ENCODE measurements around the gene IYD. TPM values are rescaled to one million over a fixed set of nuclear protein-coding genes. Genes with fewer than 3 reads are reported as not detected.

Gene IYD
- total RNA-seq, 4 donors from 2014 or later, result 0.83 to 57.0 (median 36.8) TPM

GRCh38 chr6:150406948-150407347, 38.1 kb downstream of the IYD start:
- Histone ChIP-seq H3K9me3 (peaks cover 0 to 6% (median 0%) of the 10 kb centered on the region in 4 donors), H3K27ac (no peak overlapping the region), H3K4me3 (no peak overlapping the region), H3K4me1 (peaks cover 0 to 20% (median 1%) of the 10 kb centered on the region in 4 donors), H3K36me3 (no peaks in the 10 kb centered on the region), H3K27me3 (no peaks in the 10 kb centered on the region)
- no peak for TF ChIP-seq POLR2A (IDR thresholded peaks at IDR 0.05)
- TF ChIP-seq CTCF (IDR thresholded peaks at IDR 0.05), result no peak
- DNase-seq, result no peak

- H3K27ac ChIP-seq, result no peak overlapping the region
Observed at GRCh38 chr6:150408842-150409241, 40.0 kb downstream of the IYD start.

GRCh38 chr6:150409576-150410066, 40.8 kb downstream of the IYD start:
- Histone ChIP-seq H3K36me3 (no peaks in the 10 kb centered on the region), H3K4me3 (no peak overlapping the region), H3K27me3 (no peaks in the 10 kb centered on the region), H3K9me3 (peaks cover 0 to 6% (median 0%) of the 10 kb centered on the region in 4 donors), H3K27ac (no peak overlapping the region), H3K4me1 (peaks cover 0 to 20% (median 1%) of the 10 kb centered on the region in 4 donors)
- TF ChIP-seq CTCF (IDR thresholded peaks at IDR 0.05), result no peak
- peak in 2 of 3 donors; percentile 77 to 80 for DNase-seq

More at GRCh38 chr6:150408842-150409241, 40.0 kb downstream of the IYD start:
- Histone ChIP-seq H3K36me3 (no peaks in the 10 kb centered on the region), H3K27me3 (no peaks in the 10 kb centered on the region), H3K9me3 (peaks cover 0 to 6% (median 0%) of the 10 kb centered on the region in 4 donors), H3K4me3 (no peak overlapping the region), H3K4me1 (peaks cover 0 to 20% (median 1%) of the 10 kb centered on the region in 4 donors)
- DNase-seq, result no peak
- TF ChIP-seq CTCF (IDR thresholded peaks at IDR 0.05) (no peak), POLR2A (IDR thresholded peaks at IDR 0.05) (no peak)

- TF ChIP-seq CTCF (IDR thresholded peaks at IDR 0.05) (no peak), POLR2A (IDR thresholded peaks at IDR 0.05) (no peak)
Observed at GRCh38 chr6:150410399-150410798, 41.6 kb downstream of the IYD start.

GRCh38 chr6:150410906-150411305, 42.1 kb downstream of the IYD start:
- TF ChIP-seq CTCF (IDR thresholded peaks at IDR 0.05) (no peak), POLR2A (IDR thresholded peaks at IDR 0.05) (no peak)
- Histone ChIP-seq H3K36me3 (no peaks in the 10 kb centered on the region), H3K4me1 (peaks cover 0 to 20% (median 1%) of the 10 kb centered on the region in 4 donors), H3K27me3 (no peaks in the 10 kb centered on the region), H3K4me3 (no peak overlapping the region), H3K27ac (no peak overlapping the region), H3K9me3 (no peaks in the 10 kb centered on the region)
- DNase-seq, result no peak

More at GRCh38 chr6:150410399-150410798, 41.6 kb downstream of the IYD start:
- H3K9me3 ChIP-seq, result peaks cover 0 to 2% (median 0%) of the 10 kb centered on the region in 4 donors
- DNase-seq, result no peak
- no peaks in the 10 kb centered on the region for H3K36me3 ChIP-seq
- peaks cover 0 to 20% (median 1%) of the 10 kb centered on the region in 4 donors for H3K4me1 ChIP-seq
- no peak overlapping the region for H3K27ac ChIP-seq
- no peak overlapping the region for H3K4me3 ChIP-seq
- no peaks in the 10 kb centered on the region for H3K27me3 ChIP-seq
